GM21390 (cell line): Measurements from ENCODE around the gene RBFOX1.

Experiments used
- ATAC-seq: cut with Tn5 transposase; IDR thresholded peaks from one replicate; pipeline ENCODE4 v1.9.1; 2021; ENCODE audit not compliant: unreplicated experiment

The RBFOX1 gene

DNA sequence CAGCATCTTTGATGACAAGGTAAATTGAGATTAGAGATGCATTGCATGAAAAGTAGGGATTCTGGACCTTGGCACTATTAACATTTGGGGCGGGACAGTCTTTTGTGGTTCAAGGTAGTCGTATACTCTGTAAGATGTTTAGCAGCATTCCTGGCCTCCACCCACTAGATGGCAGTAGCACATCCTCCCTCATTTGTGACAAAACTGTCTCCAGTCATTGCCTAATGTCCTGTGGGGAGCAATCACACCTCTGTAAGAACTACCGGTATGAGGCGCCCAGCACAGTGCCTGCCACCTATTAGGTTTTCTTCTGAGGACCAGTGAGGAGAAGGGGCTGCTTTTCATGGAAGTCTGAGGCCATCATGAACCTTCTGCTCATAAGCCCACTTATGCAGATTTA is 180.8 kb downstream of the RBFOX1 start:
- no peak for ATAC-seq

DNA sequence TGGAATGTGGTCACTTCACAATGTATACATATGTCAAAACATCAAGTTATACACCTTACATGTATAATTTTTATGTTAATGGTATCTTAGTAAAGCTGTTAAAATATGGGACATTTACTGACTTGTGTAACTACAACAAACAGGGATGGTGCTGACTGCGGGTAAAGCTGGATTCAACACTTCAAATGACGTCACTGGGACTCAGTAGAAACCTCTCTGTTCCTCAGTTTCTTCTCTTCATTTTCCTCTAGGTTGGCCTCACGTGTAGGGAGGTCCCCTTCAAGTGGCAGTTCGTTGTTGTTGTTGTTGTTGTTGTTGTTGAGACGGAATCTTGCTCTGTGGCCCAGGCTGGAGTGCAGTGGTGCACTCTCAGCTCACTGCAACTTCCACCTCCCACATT is 182.9 kb downstream of the RBFOX1 start:
- ATAC-seq = no peak

DNA sequence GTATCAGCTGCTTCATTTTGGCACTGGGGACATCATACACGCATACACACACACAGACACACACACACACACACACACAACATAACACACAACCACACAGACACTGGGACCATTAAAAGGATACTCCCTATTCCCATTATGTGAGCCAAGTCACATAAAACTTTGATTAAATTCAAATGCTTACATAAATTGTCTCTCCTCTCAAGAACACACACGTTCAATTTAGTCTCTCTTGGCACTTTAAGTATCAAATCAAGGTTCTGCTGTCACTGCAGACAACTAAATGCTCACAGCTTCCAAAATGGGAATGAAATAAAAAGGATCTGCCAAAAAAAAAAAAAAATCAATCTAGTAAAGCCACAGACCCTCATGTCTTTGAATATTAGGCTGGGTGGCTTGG is 184.9 kb downstream of the RBFOX1 start:
- no peak for ATAC-seq

DNA sequence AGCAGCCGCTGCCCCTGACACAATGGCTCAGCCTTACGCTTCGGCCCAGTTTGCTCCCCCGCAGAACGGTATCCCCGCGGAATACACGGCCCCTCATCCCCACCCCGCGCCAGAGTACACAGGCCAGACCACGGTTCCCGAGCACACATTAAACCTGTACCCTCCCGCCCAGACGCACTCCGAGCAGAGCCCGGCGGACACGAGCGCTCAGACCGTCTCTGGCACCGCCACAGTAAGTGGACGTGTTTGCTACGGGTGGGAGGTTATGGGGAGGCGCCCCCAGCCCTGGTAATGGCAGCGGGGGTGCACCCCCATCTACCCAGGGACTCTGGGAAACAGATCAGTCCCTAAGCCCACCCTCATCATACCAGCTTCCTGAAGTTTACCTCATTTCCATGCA is 185.5 kb downstream of the RBFOX1 start:
- no peak for ATAC-seq

DNA sequence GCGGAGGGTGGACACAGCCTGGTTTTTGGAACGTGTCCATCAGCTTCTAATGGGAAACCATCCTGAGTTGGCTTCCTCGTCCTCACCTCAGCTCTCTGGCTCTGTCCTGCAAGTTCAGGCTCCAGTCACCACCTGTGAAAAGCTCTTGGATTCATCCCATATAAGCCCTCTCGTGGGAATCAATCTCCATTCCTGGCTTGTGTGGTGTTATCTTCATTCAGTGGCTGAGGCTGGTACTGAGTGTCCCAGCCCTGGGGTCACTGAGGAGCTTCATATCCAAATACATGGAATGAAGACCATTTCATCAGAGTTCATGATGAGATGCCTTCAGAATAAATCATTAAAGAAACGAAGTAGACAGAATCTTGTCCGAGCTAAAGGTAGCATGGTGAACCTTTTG is 189.2 kb downstream of the RBFOX1 start:
- no peak for ATAC-seq

- ATAC-seq = no peak
These were observed 191.8 kb downstream of the RBFOX1 start for GRCh38 chr16:7524419-7524818.

DNA sequence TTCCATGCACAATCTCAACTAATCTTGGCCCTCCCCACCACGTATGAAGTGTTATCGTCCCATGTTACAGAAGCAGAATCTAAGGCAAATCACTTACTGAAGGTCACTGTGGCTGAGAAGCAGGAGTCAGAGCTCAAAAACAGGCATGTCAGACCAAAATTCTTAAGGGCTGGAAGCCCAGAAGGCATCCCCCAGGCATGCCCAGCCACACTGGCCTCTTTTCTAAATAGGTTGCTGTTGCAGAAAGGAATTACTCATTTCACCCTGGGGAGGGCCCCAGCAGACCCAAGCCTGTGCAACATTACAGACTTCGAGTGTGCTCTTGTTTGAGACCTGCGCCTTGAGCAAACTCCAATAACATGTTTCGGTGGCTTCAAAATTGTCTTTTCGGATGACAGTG is 194.1 kb downstream of the RBFOX1 start:
- ATAC-seq = no peak

DNA sequence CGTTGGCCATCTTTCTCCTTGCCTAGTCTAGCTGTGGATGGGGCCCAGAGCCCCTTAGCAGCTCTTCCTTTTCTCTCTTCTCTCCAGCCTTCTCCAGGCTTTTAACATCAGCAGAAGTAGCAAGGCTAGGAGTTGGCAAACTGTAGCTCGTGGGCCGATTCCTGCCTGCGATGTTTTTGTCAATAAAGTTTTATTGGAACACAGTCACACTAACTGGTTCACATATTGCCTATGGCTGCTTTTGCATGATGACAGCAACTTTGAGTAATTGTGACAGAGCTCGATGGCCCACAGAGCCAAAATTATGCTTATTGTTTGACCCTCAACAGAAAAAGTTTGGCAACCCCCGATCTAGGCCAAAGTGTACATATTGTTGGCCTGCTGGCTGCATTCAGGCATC is 199.9 kb downstream of the RBFOX1 start:
- ATAC-seq = no peak

- ATAC-seq = no peak
These were observed 202.1 kb downstream of the RBFOX1 start for GRCh38 chr16:7534749-7535148.

- ATAC-seq = no peak
These were observed 208.4 kb downstream of the RBFOX1 start for GRCh38 chr16:7541026-7541425.

GRCh38 chr16:7545251-7545650 is 212.6 kb downstream of the RBFOX1 start:
- ATAC-seq = no peak

DNA sequence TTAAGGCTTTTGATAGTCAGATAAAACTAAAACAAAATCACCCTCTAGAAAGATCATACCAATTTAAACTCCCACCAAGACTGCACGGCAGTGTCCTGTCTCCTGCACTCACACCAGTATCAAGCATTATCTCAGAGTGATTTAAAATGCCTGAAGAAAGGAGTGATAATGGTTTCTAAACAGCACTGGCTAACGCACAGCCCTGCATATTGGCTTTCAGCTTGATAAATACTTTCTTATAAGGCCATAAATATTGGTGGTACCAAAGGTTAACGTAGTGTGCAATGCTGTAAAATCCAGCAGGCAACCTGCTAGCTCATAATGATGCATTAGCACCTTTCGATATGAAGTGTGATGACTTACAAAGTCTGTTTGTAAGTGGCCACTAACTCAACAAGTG is 214.3 kb downstream of the RBFOX1 start:
- ATAC-seq = no peak

DNA sequence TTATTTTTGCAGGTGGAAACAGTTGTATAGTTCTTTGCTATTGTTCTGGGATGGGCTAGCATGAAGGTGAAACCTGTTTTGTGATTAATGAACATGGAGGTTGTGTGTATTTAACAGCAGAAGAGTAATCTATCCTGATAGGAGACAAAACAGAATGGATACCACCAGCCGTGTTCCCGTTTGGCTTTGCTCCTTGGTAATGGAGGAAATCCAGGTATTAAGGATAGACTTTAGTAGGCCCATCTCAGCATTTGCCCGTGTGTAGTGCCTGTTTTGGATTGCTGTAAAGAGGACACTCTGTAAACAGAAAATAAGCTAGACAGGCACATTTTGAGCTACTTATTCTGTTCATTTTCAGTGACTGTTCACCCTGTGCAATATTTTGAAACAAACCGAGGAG is 215.1 kb downstream of the RBFOX1 start:
- ATAC-seq = no peak

GRCh38 chr16:7548796-7549318 is 216.2 kb downstream of the RBFOX1 start:
- ATAC-seq = no peak

GRCh38 chr16:7550096-7550495 is 217.5 kb downstream of the RBFOX1 start:
- no peak for ATAC-seq

DNA sequence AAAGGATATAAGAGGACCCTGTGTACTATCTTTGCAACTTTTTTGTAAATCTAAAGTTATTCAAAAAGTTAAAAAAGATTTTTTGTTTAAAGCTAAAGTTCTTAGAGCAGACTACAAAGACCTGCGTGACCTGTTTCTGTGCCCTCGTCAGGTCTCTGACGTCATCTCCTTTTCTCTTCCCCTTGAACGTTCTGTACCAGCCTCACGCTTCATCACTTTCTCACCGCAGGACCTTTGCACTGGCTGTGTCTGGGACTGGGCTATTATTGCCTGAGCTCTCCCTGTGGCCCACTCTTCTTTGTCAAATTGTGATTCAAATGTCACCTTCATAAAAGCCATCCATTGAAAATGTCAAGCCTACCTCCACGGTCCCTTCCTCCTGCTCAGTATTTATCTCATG is 222.8 kb downstream of the RBFOX1 start:
- ATAC-seq = no peak

GRCh38 chr16:7561908-7562405 is 229.3 kb downstream of the RBFOX1 start:
- ATAC-seq = no peak

DNA sequence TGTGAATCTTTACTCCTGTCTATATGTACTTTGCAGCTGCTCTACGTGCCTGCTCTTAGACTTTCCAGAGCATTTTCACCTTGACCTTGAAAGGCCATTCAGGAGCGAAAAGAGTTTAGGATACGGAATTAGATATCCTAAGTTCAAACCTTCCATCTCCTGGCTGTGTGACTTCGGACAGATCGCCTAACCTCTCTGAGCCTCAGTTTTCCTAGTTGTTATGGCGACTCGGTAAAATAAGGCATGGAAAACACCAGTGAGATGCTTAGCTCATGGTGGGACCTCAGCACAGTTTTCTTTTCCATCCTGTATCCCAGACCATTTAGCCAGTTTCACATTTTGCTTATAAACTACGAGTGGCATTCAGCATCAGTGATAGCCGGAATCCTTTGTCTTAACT is 233.7 kb downstream of the RBFOX1 start:
- ATAC-seq = no peak

- no peak for ATAC-seq
These were observed 238.7 kb downstream of the RBFOX1 start for GRCh38 chr16:7571366-7571765.

- ATAC-seq = no peak
These were observed 244.9 kb downstream of the RBFOX1 start for GRCh38 chr16:7577588-7577987.

GRCh38 chr16:7579454-7579853 is 246.8 kb downstream of the RBFOX1 start:
- no peak for ATAC-seq

- no peak for ATAC-seq
These were observed 248.5 kb downstream of the RBFOX1 start for GRCh38 chr16:7581175-7581574.

- no peak for ATAC-seq
These were observed 250.8 kb downstream of the RBFOX1 start for GRCh38 chr16:7583396-7583795.

GRCh38 chr16:7584561-7584960 is 251.9 kb downstream of the RBFOX1 start:
- no peak for ATAC-seq
